ENCODE measurements around the gene TMEM50A. TPM values are rescaled to one million over a fixed set of nuclear protein-coding genes. Genes with fewer than 3 reads are reported as not detected.
"Not testable (repeated sequence)": the region's sequence is repeated elsewhere in the genome, so short reads cannot be mapped to it uniquely, and the experiment has no call there.

The TMEM50A gene
- total RNA-seq = 186 TPM

DNA sequence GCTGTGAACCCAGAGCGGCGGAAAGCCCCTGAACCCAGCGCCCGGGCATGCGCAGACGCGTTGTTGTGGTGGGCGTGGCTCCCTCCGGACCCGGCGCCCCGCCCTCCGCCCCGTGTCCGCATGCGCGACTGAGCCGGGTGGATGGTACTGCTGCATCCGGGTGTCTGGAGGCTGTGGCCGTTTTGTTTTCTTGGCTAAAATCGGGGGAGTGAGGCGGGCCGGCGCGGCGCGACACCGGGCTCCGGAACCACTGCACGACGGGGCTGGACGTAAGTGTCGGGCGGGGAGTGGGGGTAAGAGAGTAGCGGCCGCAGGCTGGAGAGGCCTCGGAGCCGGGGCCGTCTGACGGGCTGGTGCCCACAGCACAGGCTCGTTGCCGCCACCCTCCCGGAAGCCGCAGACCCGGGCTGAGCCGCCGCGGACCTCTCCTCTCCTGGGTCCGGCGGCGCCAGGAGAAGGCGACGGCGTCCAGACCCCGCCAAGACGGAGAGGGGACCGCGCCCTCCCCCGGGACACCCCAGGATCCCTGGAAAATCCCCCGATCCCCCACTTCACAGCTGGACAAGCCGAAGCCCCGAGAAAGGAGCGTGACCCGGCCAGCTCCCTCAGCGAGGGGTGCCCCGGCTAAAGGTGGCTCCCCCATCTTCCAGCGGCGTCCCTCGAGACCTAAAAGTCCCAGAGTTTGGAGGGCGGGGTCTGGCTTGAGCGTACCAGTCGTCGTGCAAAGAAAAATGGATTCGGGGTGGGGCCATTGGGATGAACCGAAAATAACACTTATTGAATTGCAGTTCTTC is at the start of gene TMEM50A:
Gene TMEM50A, plus strand, starts transcription at position 147 of the 794 bp plus-strand sequence. CDS start 2,153 bp downstream, outside the sequence.
- FAIRE-seq = no peak

GRCh38 chr1:25288573-25289101 is 49.5 kb upstream of the TMEM50A start:
- not testable (repeated sequence) for DNase-seq (ENCODE audit: low spot score in 2 of 2); FAIRE-seq

More for the DNA sequence above, at the start of gene TMEM50A:
- peak; percentile 82 to 83 for DNase-seq (ENCODE audit: low spot score in 2 of 2)

DNA sequence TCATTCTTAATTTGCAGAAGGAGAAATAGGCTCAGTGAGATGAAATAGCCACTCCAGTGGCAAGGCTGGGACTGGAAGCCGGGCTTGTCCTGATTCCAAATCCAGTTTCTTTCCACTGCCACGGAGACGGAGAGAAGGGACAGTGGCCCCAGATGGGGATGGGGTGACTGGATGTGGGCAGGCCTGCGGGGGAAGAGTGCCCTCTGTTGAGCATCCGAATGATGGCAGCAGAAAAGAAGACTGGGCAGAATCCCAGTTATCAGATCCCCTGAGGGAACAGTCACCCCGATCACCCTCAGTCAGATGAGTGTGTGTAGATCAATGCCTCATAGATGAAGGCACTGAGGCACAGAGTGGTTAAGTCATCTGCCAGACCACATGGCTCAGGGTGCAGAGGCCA is 48.1 kb upstream of the TMEM50A start:
- FAIRE-seq; DNase-seq (ENCODE audit: low spot score in 2 of 2): not testable (repeated sequence)

DNA sequence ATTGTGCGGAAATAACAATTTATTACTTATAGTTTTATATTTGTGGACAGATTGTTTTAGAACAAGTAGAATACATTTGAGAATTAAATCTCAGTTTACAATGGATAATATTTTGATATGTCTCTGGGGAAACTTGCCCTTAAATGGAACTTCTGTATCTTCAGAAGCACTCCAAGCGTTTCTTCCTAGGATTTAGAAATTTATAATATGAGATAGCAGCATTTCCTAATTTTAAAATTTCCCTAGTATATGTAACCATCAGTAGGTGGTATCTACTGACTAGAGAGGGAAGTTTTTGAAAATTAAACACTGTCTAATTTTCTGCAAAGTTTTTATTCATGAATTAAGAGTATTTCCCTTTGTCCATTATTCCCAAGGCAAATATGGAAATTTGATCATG is 44.7 kb upstream of the TMEM50A start:
- FAIRE-seq; DNase-seq (ENCODE audit: low spot score in 2 of 2): not testable (repeated sequence)

DNA sequence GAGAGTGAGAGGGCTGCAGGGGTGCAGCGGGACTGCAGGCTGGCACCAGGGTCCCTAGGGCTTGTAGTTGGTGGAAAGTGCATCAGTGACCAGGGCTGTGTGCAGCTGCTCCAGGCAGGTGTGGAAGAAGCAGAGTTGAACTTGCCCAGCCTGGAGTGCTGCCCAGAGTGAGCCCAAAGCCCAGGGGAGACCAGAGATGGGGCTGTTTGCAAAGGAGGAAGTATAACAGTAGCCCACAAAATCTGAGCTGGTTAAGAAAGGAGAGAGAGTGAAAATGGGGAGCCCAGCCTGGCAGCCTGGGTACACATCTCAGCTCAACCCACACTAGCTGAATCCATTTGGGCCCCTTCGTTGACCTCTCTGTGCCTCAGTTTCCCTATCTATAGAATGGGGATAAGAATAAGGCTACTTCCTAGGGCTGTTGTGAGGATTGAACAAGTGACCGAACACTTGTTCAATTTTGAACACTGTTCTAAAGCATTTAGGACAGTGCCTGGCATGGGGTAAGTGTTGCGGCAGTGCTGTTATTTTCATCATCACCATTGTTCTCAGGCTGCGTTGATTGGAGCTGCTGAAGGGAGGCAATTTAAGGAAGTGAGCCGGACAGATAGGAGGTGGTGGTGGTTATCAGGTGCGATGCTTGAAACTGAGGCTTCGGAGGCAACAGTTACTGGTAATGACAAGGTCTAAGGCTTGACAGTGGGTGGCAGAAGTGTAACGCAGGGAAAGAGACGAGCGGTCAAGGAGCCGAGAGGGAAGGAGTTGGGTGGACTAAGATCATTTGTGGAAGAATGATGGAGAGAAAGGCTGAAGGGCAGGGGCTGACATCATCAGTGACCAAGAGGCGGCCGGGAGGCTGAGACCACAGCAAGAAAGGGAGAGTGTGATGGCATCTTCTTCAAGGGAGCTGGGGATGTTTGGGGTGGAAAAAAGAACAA is 43.0 kb upstream of the TMEM50A start:
- not testable (repeated sequence) for DNase-seq (ENCODE audit: low spot score in 2 of 2); FAIRE-seq

DNA sequence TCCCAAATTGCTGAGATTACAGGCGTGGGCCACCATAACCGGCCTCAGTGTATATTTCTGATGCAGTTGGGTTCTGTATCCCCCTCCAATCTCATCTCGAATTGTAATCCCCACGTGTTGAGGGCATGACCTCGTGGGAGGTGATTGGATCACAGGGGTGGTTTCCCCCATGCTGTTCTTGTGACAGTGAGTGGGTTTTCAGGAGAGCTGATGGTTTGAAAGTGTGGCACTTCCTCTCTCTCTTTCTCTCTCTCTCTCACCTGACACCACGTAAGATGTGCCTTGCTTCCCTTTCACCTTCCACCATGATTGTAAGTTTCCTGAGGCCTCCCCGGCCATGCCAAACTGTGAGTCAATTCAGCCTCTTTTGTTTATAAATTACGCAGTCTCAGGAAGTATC is 41.6 kb upstream of the TMEM50A start:
- FAIRE-seq; DNase-seq (ENCODE audit: low spot score in 2 of 2): not testable (repeated sequence)

DNA sequence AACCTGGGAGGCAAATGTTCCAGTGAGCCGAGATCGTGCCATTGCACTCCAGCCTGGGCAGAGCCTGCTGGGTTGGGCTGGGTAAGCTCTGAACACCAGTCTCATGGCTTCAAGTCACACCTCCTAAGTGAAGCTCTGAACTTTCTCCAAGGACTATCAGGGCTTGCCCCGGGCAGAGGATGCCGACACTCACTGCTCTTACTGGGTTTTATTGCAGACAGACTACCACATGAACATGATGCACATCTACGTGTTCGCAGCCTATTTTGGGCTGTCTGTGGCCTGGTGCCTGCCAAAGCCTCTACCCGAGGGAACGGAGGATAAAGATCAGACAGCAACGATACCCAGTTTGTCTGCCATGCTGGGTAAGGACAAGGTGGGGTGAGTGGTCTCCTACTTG is 37.4 kb upstream of the TMEM50A start:
- not testable (repeated sequence) for FAIRE-seq; DNase-seq (ENCODE audit: low spot score in 2 of 2)

DNA sequence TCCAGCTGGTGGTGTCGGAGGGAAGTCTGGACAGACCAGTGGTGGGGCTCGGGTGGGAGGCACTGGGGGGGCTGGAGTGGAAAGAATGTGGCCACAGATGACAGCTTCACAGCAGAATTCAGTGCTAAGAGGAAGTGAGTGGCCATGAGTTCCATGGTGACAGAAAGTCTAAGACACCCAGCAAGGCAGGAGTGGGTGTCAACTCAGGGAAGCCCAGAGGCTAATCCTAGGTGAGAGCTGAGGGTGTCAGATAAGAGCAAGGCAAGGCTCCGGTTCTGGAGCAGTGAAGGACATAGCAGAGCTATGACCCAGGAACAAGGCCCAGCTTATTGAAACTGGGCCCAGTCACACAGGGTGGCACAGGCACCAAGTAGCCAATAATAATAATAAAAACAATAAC is 35.8 kb upstream of the TMEM50A start:
- FAIRE-seq; DNase-seq (ENCODE audit: low spot score in 2 of 2): not testable (repeated sequence)

GRCh38 chr1:25304936-25305335 is 33.2 kb upstream of the TMEM50A start:
- FAIRE-seq; DNase-seq (ENCODE audit: low spot score in 2 of 2): not testable (repeated sequence)

GRCh38 chr1:25308168-25308567 is 30.0 kb upstream of the TMEM50A start:
- not testable (repeated sequence) for FAIRE-seq; DNase-seq (ENCODE audit: low spot score in 2 of 2)

DNA sequence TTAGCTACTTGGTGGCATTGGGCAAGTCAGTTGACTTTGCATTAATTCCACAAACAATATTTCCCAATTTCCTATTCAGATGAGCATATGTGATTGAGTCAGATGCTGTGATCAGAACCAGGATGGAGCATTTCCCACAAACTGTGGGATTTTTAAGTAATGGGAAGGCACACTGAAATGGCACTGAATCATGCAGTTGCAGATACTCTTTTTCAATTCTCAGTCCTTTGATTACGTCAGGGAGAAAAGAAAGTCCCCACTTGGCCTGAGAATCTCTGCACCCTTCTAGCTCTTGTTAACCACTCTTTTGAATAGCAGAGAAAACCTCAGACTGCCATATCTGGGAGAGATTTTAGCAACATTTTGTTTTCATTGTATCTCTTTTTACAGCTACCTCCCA is 29.0 kb upstream of the TMEM50A start:
- not testable (repeated sequence) for DNase-seq (ENCODE audit: low spot score in 2 of 2)

GRCh38 chr1:25309486-25309885 is 28.6 kb upstream of the TMEM50A start:
- not testable (repeated sequence) for FAIRE-seq; DNase-seq (ENCODE audit: low spot score in 2 of 2)

More for the DNA sequence above, 29.0 kb upstream of the TMEM50A start:
- not testable (repeated sequence) for FAIRE-seq

DNA sequence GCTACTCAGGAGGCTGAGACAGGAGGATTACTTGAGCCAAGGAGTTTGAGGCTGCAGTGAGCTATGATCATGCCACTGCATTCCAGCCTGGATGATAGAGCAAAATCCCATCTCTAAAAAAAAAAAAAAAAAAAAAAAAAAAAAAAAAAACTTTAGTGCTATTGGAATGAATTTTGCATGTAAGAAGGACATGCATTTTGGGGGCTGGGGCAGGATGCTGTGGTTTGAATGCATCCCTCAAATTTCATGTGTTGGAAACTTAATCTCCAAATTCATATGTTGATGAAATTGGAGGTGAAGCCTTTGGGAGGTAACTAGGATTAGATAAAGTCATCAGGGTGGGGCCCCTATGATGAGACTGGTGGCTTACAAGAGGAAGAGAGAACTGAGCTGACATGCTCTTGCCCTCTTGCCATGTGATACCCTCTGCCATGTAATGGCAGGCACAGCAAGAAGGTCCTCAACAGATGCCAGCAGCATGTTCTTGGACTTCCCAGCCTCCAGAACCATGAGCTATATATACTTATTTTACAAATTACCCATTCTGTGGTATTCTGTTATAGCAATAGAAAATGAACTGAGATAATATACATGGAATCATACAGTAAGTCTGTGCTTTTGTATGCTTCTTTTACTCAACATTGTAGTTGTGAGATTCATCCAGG is 25.2 kb upstream of the TMEM50A start:
- DNase-seq (ENCODE audit: low spot score in 2 of 2); FAIRE-seq: not testable (repeated sequence)

- not testable (repeated sequence) for DNase-seq (ENCODE audit: low spot score in 2 of 2); FAIRE-seq
Observed at GRCh38 chr1:25320314-25320938, 17.7 kb upstream of the TMEM50A start.

- not testable (repeated sequence) for FAIRE-seq; DNase-seq (ENCODE audit: low spot score in 2 of 2)
Observed at GRCh38 chr1:25322127-25322526, 16.0 kb upstream of the TMEM50A start.

DNA sequence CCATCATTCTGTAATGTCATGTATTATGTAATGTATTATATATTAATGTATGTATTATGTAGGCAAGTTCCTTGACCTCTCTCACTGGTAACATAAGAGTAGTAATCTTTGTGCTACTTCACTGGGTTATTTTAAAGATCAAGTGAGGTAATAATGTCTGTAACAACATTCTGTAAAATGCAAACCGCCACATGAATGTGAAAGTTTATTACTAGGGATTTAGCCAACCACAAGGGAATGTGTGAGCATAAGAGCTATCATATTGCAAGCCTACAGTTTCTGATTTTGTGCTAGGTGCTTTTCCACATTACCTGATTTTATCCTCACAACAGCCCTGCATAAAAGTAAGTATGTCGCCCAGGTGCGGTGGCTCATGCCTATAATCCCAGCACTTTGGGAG is 13.7 kb upstream of the TMEM50A start:
- not testable (repeated sequence) for FAIRE-seq; DNase-seq (ENCODE audit: low spot score in 2 of 2)

DNA sequence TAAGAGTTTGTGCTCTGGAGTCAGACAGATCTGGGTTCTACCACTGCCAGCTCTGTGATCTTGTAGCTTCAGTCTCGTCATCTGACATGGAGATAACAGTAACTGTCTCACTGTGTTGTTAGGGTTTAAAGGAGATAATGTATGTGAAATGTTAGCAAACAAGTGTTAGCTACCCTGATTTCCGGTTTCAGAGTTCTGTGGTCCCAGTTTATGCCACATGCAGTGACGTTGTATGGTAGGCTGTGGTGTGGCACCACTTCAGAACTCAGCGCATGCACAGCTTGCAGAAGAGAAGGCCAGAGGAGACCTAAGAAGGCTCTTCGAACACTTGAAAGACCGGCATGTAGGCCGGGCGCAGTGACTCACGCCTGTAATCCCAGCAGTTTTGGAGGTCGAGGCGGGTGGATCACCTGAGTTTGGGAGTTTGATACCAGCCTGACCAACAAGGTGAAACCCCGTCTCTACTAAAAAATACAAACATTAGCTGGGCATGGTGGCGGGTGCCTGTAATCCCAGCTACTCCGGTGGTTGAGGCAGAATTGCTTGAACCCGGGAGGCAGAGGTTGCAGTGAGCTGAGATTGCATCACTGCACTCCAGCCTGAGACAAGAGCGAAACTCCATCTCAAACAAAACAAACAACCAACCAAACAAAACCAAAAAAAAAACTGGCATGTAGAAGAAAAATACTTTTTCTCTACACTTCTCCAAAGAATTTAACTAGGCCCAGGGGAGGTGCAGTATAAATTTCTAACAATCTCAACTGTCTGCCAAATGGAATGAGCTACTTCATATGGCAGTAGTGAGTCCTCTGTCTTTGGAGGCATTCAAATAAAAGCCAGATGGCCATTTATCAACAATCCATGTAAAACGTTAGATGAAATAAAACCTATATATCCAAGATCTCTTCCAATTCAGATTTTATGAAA is 10.0 kb upstream of the TMEM50A start:
- not testable (repeated sequence) for DNase-seq (ENCODE audit: low spot score in 2 of 2); FAIRE-seq

DNA sequence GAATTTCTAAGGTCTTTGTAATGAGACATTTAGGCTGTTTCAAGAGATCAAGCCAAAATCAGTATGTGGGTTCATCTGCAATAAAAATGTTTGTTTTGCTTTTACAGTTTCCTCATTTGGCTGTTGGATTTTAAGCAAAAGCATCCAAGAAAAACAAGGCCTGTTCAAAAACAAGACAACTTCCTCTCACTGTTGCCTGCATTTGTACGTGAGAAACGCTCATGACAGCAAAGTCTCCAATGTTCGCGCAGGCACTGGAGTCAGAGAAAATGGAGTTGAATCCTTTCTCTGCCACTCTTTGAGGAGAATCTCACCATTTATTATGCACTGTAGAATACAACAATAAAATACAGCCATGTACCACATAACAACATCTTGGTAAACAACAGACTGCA is 9.3 kb upstream of the TMEM50A start:
- DNase-seq (ENCODE audit: low spot score in 2 of 2) = not testable (repeated sequence)

More for the DNA sequence above, 9.3 kb upstream of the TMEM50A start:
- FAIRE-seq = not testable (repeated sequence)

Data from frontal cortex (tissue), 4 donors.